ENCODE data around the gene CEACAM16.

CEACAM16 gene, protein sequence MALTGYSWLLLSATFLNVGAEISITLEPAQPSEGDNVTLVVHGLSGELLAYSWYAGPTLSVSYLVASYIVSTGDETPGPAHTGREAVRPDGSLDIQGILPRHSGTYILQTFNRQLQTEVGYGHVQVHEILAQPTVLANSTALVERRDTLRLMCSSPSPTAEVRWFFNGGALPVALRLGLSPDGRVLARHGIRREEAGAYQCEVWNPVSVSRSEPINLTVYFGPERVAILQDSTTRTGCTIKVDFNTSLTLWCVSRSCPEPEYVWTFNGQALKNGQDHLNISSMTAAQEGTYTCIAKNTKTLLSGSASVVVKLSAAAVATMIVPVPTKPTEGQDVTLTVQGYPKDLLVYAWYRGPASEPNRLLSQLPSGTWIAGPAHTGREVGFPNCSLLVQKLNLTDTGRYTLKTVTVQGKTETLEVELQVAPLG

GRCh38 chr19:44698492-44699201, at the start of gene CEACAM16:
Gene CEACAM16, plus strand, starts transcription at chr19:44699151. Its CDS starts 2,306 bp downstream, at chr19:44701457.
- DNase-seq (ENCODE audit: low read depth): no peak
- no peak for TF ChIP-seq CTCF (conservative IDR thresholded peaks at IDR 0.05; ENCODE audit: low read length)
- H3K4me3 ChIP-seq (ENCODE audit: low read length): no peak within 1 kb of the TSS

DNA sequence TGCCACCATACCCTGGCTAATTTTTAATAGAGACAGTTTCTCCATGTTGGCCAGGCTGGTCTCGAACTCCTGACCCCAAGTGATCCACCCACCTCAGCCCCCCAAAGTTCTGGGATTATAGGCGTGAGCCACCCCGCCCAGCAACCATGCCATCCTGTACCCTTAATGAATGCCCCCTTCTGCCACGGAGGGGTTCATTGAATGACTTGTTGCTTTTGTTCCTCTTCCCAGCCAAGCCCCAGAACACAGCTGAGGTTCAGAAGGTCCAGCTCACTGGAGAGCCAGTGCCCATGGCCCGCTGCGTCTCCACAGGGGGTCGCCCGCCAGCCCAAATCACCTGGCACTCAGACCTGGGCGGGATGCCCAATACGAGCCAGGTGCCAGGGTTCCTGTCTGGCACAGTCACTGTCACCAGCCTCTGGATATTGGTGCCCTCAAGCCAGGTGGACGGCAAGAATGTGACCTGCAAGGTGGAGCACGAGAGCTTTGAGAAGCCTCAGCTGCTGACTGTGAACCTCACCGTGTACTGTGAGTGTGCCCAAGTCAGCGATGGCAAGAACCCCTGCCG, 49.3 kb upstream of the CEACAM16 start:
- no peak for DNase-seq (ENCODE audit: low read depth)
- TF ChIP-seq CTCF (conservative IDR thresholded peaks at IDR 0.05; ENCODE audit: low read length): no peak
- H3K4me3 ChIP-seq (ENCODE audit: low read length): no peak overlapping the region

- TF ChIP-seq CTCF (conservative IDR thresholded peaks at IDR 0.05; ENCODE audit: low read length): no peak
- no peak for DNase-seq (ENCODE audit: low read depth)
- H3K4me3 ChIP-seq (ENCODE audit: low read length): no peak overlapping the region
These were observed 45.6 kb upstream of the CEACAM16 start for GRCh38 chr19:44653343-44653742.

GRCh38 chr19:44653977-44654774, 44.8 kb upstream of the CEACAM16 start:
- H3K4me3 ChIP-seq (ENCODE audit: low read length): no peak overlapping the region
- peak; percentile 70 for TF ChIP-seq CTCF (conservative IDR thresholded peaks at IDR 0.05; ENCODE audit: low read length)
- DNase-seq (ENCODE audit: low read depth): peak; percentile 63

GRCh38 chr19:44657211-44657921, 41.6 kb upstream of the CEACAM16 start:
- peak; percentile 66 for DNase-seq (ENCODE audit: low read depth)
- peak; percentile 84 for TF ChIP-seq CTCF (conservative IDR thresholded peaks at IDR 0.05; ENCODE audit: low read length)
- H3K4me3 ChIP-seq (ENCODE audit: low read length): no peak overlapping the region

DNA sequence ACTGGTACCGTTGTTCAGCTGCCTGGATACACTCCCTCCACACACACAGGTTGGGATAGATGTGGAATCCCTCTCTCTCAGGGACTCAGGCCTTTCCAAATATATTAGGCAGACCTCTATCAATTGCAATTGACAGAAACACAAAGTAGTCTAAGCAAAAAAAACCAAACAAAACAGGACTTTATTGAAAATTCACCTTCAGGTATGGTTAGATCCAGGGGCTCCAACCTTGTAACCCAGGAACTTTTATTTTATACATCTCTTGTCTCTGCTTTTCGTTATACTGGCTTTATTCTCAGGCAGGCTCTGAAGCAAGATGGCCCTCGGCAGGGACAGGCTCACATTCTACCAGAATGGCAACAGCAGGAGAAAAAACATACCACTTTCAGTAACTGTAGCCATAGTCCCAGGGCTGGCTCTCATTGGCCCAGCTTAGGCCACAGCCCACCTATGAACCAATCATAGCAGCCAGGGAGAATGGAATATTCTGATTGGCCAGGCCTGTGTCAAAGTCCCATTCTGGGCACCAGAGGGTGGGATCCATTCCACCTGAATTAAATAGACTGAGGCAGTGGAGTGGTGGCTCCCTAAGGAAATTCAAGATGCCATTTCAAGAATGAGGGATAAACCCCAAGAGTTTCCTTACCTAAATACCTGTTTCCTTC, 40.8 kb upstream of the CEACAM16 start:
- no peak overlapping the region for H3K4me3 ChIP-seq (ENCODE audit: low read length)
- no peak for TF ChIP-seq CTCF (conservative IDR thresholded peaks at IDR 0.05; ENCODE audit: low read length)
- DNase-seq (ENCODE audit: low read depth): no peak

Measured in AG10803 (cell line).